HepG2 (cell line): ENCODE results near the gene NDST1. TPM values are rescaled to one million over a fixed set of nuclear protein-coding genes. Genes with fewer than 3 reads are reported as not detected.

Experiments
- ATAC-seq: fragments of 200-7000 bp; cut with Tn5 transposase; 3 replicates; pipeline ENCODE4 v1.9.1; 2020; ENCODE audit warnings: mild to moderate bottlenecking, moderate library complexity
- BruUV-seq: library from RNA; stranded (reverse); fragments of 400-500 nt; replicated peaks from 2 replicates; lab custom pipeline; 2021; lab: Mats Ljungman, UMichigan
- CTCF ChIA-PET: fragments of 300-600 bp; formaldehyde crosslinking; extraction: SDS; loops from one replicate; lab custom pipeline; 2021; ENCODE audit warnings: low total read pairs, inconsistent platforms, low intra/inter-chr PET ratio; lab: Yijun Ruan, JAX
- POLR2A ChIA-PET: fragments of 350-600 bp; sonication (Branson Sonifier 250); formaldehyde crosslinking; loops from one replicate; lab custom pipeline; 2020; ENCODE audit warnings: antibody characterized with exemption, inconsistent platforms; lab: Yijun Ruan, JAX
- DNase-seq: peaks from one replicate; pipeline ENCODE4 v3.0.0-alpha.2; 2015; ENCODE audit warnings: low spot score
- FAIRE-seq: peaks from 3 replicates; lab custom pipeline; 2011; peaks lifted over from hg19 to GRCh38; lab: Jason Lieb, UNC
- H2AFZ ChIP-seq: one replicate; pipeline ENCODE4 v1.6.1; 2011; ENCODE audit warnings: low read length, inconsistent platforms
- H3K27ac ChIP-seq: fragments of 300-600 bp; 3 replicates; pipeline ENCODE4 v1.8.0; 2011; ENCODE audit warnings: mixed run types, mild to moderate bottlenecking, mixed read lengths, low read length, inconsistent platforms; ENCODE audit not compliant: insufficient read depth; ENCODE audit errors: extremely low read length
- H3K27me3 ChIP-seq, 2 experiments: fragments of 200-600 bp in 1 of 2; 2 replicates in 1 of 2; 3 replicates in 1 of 2; pipeline versions ENCODE4 v1.6.0 to v1.8.0; 2011; ENCODE audit warnings: low read length in 2 of 2, mild to moderate bottlenecking in 2 of 2, moderate library complexity in 2 of 2, inconsistent platforms in 1 of 2; ENCODE audit not compliant: insufficient read depth in 2 of 2, control insufficient read depth in 1 of 2
- H3K36me3 ChIP-seq, 2 experiments: fragments of 200-600 bp in 1 of 2; replicated peaks in 1 of 2; 2 replicates in 1 of 2; 3 replicates in 1 of 2; pipeline versions ENCODE4 v1.5.1 to v1.8.0; 2011; ENCODE audit warnings: low read length in 2 of 2, inconsistent platforms in 1 of 2; ENCODE audit not compliant: insufficient read depth in 2 of 2, control insufficient read depth in 1 of 2
- H3K4me1 ChIP-seq: 2 replicates; pipeline ENCODE4 v1.5.1; 2012; ENCODE audit warnings: low read length, inconsistent platforms; ENCODE audit not compliant: insufficient read depth
- H3K4me2 ChIP-seq: 2 replicates; pipeline ENCODE4 v1.6.0; 2011; ENCODE audit warnings: low read depth, low read length, inconsistent platforms
- H3K4me3 ChIP-seq, 3 experiments: fragments of 200-600 bp in 1 of 3; sonication (generic), shearing (Covaris generic) in 1 of 3; replicated peaks in 1 of 3; 2 replicates each; pipeline ENCODE4 v1.5.1; 2011 to 2016; ENCODE audit warnings: low read length in 3 of 3, inconsistent platforms in 2 of 3, low read depth in 2 of 3, mild to moderate bottlenecking in 2 of 3, control low read depth in 1 of 3, mixed read lengths in 1 of 3; ENCODE audit not compliant: insufficient read depth in 1 of 3
- H3K79me2 ChIP-seq: one replicate; pipeline ENCODE4 v1.6.1; 2011; ENCODE audit warnings: low read length, inconsistent platforms; ENCODE audit not compliant: insufficient read depth
- H3K9ac ChIP-seq: 2 replicates; pipeline ENCODE4 v1.6.0; 2011; ENCODE audit warnings: mild to moderate bottlenecking, low read depth, low read length, inconsistent platforms; ENCODE audit not compliant: insufficient read depth
- H3K9me3 ChIP-seq: 2 replicates; pipeline ENCODE4 v1.5.1; 2012; ENCODE audit warnings: mild to moderate bottlenecking, low read length
- H4K20me1 ChIP-seq: 2 replicates; pipeline ENCODE4 v1.6.0; 2011; ENCODE audit warnings: inconsistent platforms, mild to moderate bottlenecking, low read length, moderate library complexity; ENCODE audit not compliant: insufficient read depth
- ELF3 ChIP-seq: IDR thresholded peaks from 2 replicates; pipeline ENCODE4 v1.6.1; 2016; ENCODE audit warnings: missing genetic modification reagents, missing compliant biosample characterization
- EP300 ChIP-seq, 3 experiments: sonication (generic) in 1 of 3; formaldehyde crosslinking in 1 of 3; IDR thresholded peaks; 2 replicates each; pipeline versions ENCODE4 v1.5.1 to v1.6.1; 2011 to 2020; ENCODE audit warnings: low read depth in 2 of 3, low read length in 2 of 3, borderline replicate concordance in 1 of 3, improper control_type of control experiment in 1 of 3, mild to moderate bottlenecking in 1 of 3, missing genetic modification reagents in 1 of 3, moderate library complexity in 1 of 3
- ETS1 ChIP-seq: sonication (generic); formaldehyde crosslinking; IDR thresholded peaks from 2 replicates; pipeline ENCODE4 v1.4.0; 2020; ENCODE audit warnings: missing genetic modification reagents
- FLYWCH1 ChIP-seq: sonication (generic); formaldehyde crosslinking; IDR thresholded peaks from 2 replicates; pipeline ENCODE4 v1.8.1; 2023; ENCODE audit warnings: mild to moderate bottlenecking, missing genetic modification reagents
- HNF4G ChIP-seq, 2 experiments: sonication (generic) in 1 of 2; formaldehyde crosslinking in 1 of 2; IDR thresholded peaks; 2 replicates each; pipeline versions ENCODE4 v1.4.0 to v1.6.1; 2011 to 2020; ENCODE audit warnings: borderline replicate concordance in 2 of 2, low read depth in 2 of 2, mild to moderate bottlenecking in 2 of 2, low read length in 1 of 2, missing genetic modification reagents in 1 of 2, moderate library complexity in 1 of 2
- HOXA7 ChIP-seq: sonication (generic); formaldehyde crosslinking; IDR thresholded peaks from 2 replicates; pipeline ENCODE4 v1.8.1; 2022; ENCODE audit warnings: mild to moderate bottlenecking, missing genetic modification reagents, moderate library complexity
- IKZF1 ChIP-seq: fragments of 450-650 bp; IDR thresholded peaks from 2 replicates; pipeline ENCODE4 v1.7.1; 2016
- MIER3 ChIP-seq: IDR thresholded peaks from 2 replicates; pipeline ENCODE4 v1.6.1; 2016; ENCODE audit warnings: missing compliant biosample characterization, borderline replicate concordance
- POLR2AphosphoS5 ChIP-seq: IDR thresholded peaks from 2 replicates; pipeline ENCODE4 v1.6.1; 2012; ENCODE audit warnings: low read depth, low read length
- PPARG ChIP-seq: conservative IDR thresholded peaks from 2 replicates; pipeline ENCODE4 v1.6.1; 2016; ENCODE audit warnings: missing biosample characterization, missing genetic modification reagents
- RARA ChIP-seq: IDR thresholded peaks from 2 replicates; pipeline ENCODE4 v1.6.1; 2016; ENCODE audit warnings: missing genetic modification reagents, missing compliant biosample characterization
- RBM22 ChIP-seq: fragments of 200-400 bp; formaldehyde crosslinking; optimal IDR thresholded peaks from 2 replicates; pipeline ENCODE3; 2017; ENCODE audit warnings: mild to moderate bottlenecking, low read length, moderate library complexity
- TCF7 ChIP-seq: sonication (generic); IDR thresholded peaks from 2 replicates; pipeline ENCODE4 v1.6.1; 2016; ENCODE audit warnings: antibody characterized with exemption, low read depth
- ZIK1 ChIP-seq: sonication (generic); formaldehyde crosslinking; IDR thresholded peaks from 2 replicates; pipeline ENCODE4 v1.5.0; 2020; ENCODE audit warnings: mild to moderate bottlenecking, low read depth, missing genetic modification reagents, borderline replicate concordance
- ZNF276 ChIP-seq: sonication (generic); formaldehyde crosslinking; IDR thresholded peaks from 2 replicates; pipeline ENCODE4 v1.4.0; 2020; ENCODE audit warnings: mild to moderate bottlenecking, low read depth, missing genetic modification reagents
- ZNF484 ChIP-seq: sonication (generic); formaldehyde crosslinking; IDR thresholded peaks from 2 replicates; pipeline ENCODE4 v1.5.1; 2020; ENCODE audit warnings: mild to moderate bottlenecking, low read depth, missing genetic modification reagents, borderline replicate concordance
- ZNF614 ChIP-seq: IDR thresholded peaks from 2 replicates; pipeline ENCODE4 v1.6.1; 2018; ENCODE audit warnings: missing biosample characterization, missing genetic modification reagents, inconsistent platforms, borderline replicate concordance
- ZNF710 ChIP-seq: sonication (generic); formaldehyde crosslinking; IDR thresholded peaks from 2 replicates; pipeline ENCODE4 v1.5.0; 2020; ENCODE audit warnings: mild to moderate bottlenecking, missing genetic modification reagents, borderline replicate concordance
- ZNF780A ChIP-seq: sonication (generic); formaldehyde crosslinking; IDR thresholded peaks from 2 replicates; pipeline ENCODE4 v1.8.0; 2022; ENCODE audit warnings: mild to moderate bottlenecking, missing genetic modification reagents, moderate library complexity
- ZNF816 ChIP-seq: sonication (generic); formaldehyde crosslinking; IDR thresholded peaks from 2 replicates; pipeline ENCODE4 v1.8.0; 2022; ENCODE audit warnings: missing genetic modification reagents, mild to moderate bottlenecking, borderline replicate concordance
- WGBS: methylation state at CpG from one replicate; pipeline ENCODE4 v1.1.6; 2017; ENCODE audit warnings: low lambda C conversion rate; 5-methylcytosine and 5-hydroxymethylcytosine counted together
- in situ Hi-C: cut with HindIII; loops from 2 replicates; pipeline ENCODE4 v1.10.0; 2017; ENCODE audit warnings: low pct_unique_long_range_greater_than_20kb; ENCODE audit not compliant: extremely low pct_ligation_motif_present
- intact Hi-C: fragments of 100-400 bp; cut with micrococcal nuclease; formaldehyde crosslinking; loops from one replicate; pipeline ENCODE4 v1.10.0; 2022; ENCODE audit not compliant: unreplicated experiment
- polyA plus RNA-seq, 8 experiments: library from polyadenylated mRNA; depleted of rRNA in 3 of 8; stranded (reverse) in 7 of 8; unstranded in 1 of 8; fragments of >200 nt; fragmentation: Illumina TruSeq in 4 of 8; extraction: Trizol in 4 of 8; gene quantifications; 2 replicates each; pipeline versions ENCODE4 v1.2.1 to v1.2.3, GENCODE V29; 2011 to 2016; ENCODE audit warnings: low read depth in 4 of 8, missing spikeins in 1 of 8, mixed read lengths in 1 of 8; ENCODE audit not compliant: insufficient read depth in 1 of 8
- total RNA-seq, 5 experiments: library from RNA; depleted of rRNA; stranded (reverse); fragments of >200 nt; fragmentation: Illumina TruSeq; extraction: Trizol; gene quantifications; 2 replicates each; pipeline ENCODE4 v1.2.3, GENCODE V29; 2016; ENCODE audit warnings: low read depth in 1 of 5

NDST1 gene
- total and polyA plus RNA-seq, 2 of the 13 experiments (the other 11 are each of a cell fraction or from before 2014, with no cell fraction given) = 23.8 to 26.2 TPM

GRCh38 chr5:150492621-150493020 lies 15.3 kb upstream of the NDST1 start:
- in situ Hi-C loops = no loop called here
- H3K9ac ChIP-seq = no peak overlapping the region
- ChIA-PET POLR2A (interaction anchor here (0.9 to 1.0 kb wide), 2 partner anchors 18 to 30 kb away, joined by 3 read pairs; no protein-coding TSS in a partner anchor), CTCF (no interaction called here)
- no TSS peak for BruUV-seq
- H3K79me2 ChIP-seq = peaks cover 80% of the 10 kb centered on the region
- H3K27ac ChIP-seq = no peak overlapping the region
- no peak for TF ChIP-seq HNF4G (IDR thresholded peaks at IDR 0.05; ENCODE audit: borderline replicate concordance, low read depth, low read length)
- no peak for TF ChIP-seq HNF4G (CRISPR knock-in tag; IDR thresholded peaks at IDR 0.05; ENCODE audit: borderline replicate concordance, low read depth)
- TF ChIP-seq HOXA7 (CRISPR knock-in tag) = no peak
- TF ChIP-seq PPARG (CRISPR knock-in tag) = no peak
- TF ChIP-seq RARA (CRISPR knock-in tag) = no peak
- TF ChIP-seq FLYWCH1 (CRISPR knock-in tag) = no peak
- TF ChIP-seq POLR2AphosphoS5 = no peak
- TF ChIP-seq RBM22 = no peak
- TF ChIP-seq ZIK1 (CRISPR knock-in tag) = no peak
- no peak for TF ChIP-seq ZNF780A (CRISPR knock-in tag)
- no peak for TF ChIP-seq MIER3 (CRISPR knock-in tag)
- TF ChIP-seq EP300 (IDR thresholded peaks at IDR 0.05; ENCODE audit: low read depth in 2 of 2, low read length in 2 of 2) = no peak
- TF ChIP-seq EP300 (CRISPR knock-in tag; IDR thresholded peaks at IDR 0.05; ENCODE audit: borderline replicate concordance) = no peak
- TF ChIP-seq ZNF816 (CRISPR knock-in tag) = no peak
- no peak for TF ChIP-seq TCF7
- TF ChIP-seq ETS1 (CRISPR knock-in tag) = no peak
- no peak for TF ChIP-seq ELF3 (CRISPR knock-in tag)
- no peak for TF ChIP-seq ZNF614 (CRISPR knock-in tag)
- no peak for TF ChIP-seq IKZF1
- TF ChIP-seq ZNF276 (CRISPR knock-in tag) = no peak
- TF ChIP-seq ZNF710 (CRISPR knock-in tag) = no peak
- no peak for TF ChIP-seq ZNF484 (CRISPR knock-in tag)
- H3K4me2 ChIP-seq = no peak overlapping the region
- peaks cover 3 to 50% of the 10 kb centered on the region in 2 experiments; a peak in 3 of 5 replicates for H3K36me3 ChIP-seq
- no peak overlapping the region for H2AFZ ChIP-seq
- peaks cover 63% of the 10 kb centered on the region for H4K20me1 ChIP-seq
- ATAC-seq (no peak), DNase-seq (no peak), FAIRE-seq (no peak)
- peaks cover 67% of the 10 kb centered on the region for H3K4me1 ChIP-seq
- intact Hi-C loops = no loop called here
- H3K9me3 ChIP-seq = no peaks in the 10 kb centered on the region
- H3K4me3 ChIP-seq = no peak overlapping the region
- WGBS = 91% methylated on average over 3 of the region's 6 CpGs
- no peaks in the 10 kb centered on the region for H3K27me3 ChIP-seq
